ENCODE results near the gene LHX6.

LHX6 gene

DNA sequence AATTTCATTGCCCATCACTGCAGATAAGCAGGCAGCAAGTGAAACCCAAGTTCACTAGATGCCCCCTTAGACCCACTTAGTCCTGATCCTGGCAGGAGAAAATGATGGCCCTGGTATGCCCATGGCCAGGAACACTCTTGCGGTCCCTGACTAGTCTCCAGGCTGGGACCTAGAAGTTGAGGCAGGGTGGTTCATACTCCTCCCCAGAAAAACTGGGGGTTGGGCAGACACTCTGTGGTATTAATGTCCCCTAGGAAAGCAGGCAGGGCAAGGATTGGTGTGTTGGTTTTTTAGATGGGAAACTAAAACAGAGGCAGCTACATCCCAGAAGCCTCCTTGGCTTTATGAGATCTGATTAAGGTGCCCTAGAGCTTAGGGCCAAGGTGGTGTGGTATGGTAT lies 13.1 kb downstream of the LHX6 start:
- no peak for DNase-seq

DNA sequence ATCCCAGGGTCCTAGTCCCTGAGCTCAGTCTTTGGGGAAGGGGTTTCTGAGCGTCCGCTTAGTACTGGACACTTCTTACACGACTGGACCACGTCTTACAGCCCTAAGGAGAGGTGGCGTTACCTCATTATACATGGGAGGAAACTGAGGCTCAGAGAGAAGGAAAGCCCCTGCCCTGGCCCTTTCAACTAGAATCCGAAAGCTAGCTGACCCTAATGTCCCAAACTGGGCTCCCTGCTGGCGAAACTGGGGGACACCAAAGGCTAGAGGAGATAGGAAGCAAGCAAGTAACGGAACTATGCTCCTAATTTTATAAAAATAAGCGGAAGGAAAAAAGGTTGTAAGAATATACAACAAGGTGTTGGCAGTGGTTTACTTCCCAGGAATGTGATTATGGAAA lies 14.2 kb downstream of the LHX6 start:
- DNase-seq = no peak

DNA sequence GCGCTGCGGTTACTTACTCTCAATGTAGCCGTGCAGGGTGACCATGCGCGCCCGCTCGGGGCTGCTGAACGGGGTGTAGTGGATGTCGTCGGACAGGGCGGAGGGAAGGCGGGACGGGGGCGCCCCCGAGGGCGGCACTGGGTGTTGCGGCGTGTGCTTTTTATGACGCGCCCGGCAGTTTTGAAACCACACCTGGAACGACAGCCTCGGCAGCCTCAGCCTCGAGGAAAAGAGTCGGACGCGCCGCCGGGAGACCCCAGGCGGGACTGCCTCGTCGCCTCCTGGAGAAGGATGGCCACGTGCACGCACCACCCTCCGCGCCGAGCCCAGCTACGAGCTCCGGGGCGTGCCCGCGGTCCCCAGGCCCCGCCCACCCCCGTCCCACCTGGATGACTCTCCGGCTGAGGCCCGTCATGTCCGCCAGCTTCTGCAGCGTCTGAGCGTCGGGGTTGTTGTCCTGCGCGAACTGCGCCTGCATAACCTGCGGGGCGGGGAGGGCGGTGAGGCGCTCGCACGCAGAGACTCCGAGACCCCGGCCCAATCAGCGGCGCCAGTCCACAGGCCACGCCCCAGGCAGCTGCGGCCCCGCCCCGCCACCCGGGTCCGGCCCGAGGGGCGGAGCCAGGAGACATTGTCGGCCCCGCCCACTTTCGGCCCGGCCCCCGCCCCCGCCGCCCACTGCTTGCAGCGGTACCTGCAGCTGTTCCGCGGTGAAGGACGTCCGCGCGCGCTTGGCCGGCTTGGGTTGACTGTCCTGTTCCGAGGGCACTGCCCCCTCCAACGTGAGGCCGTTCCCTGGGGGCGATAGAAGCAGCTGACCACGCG lies 15.0 kb downstream of the LHX6 start:
- peak; percentile 53 for DNase-seq

DNA sequence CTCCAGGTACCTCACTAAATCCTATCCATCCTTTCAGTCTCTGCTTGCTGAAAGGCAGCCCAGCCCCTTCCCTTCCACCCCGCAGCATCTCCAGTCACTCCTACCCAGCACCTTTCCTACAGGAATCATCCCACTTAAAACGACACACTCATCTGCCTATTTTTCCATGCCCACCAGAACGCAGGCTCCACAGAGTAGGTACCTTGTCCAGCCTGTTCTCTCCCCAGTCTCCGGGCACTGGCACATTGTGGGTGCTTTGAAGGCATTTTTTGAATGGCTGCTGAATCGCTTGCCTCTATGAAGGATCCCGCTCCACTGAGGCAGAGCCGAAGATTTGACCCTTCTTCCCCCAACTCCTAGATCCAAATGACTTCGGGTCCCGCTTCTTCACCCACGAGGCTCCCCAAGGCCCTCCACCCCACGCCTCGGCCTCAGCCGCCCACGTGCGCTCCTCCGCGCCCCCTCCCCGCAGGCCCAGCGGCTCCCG lies 15.6 kb downstream of the LHX6 start:
- DNase-seq = no peak

DNA sequence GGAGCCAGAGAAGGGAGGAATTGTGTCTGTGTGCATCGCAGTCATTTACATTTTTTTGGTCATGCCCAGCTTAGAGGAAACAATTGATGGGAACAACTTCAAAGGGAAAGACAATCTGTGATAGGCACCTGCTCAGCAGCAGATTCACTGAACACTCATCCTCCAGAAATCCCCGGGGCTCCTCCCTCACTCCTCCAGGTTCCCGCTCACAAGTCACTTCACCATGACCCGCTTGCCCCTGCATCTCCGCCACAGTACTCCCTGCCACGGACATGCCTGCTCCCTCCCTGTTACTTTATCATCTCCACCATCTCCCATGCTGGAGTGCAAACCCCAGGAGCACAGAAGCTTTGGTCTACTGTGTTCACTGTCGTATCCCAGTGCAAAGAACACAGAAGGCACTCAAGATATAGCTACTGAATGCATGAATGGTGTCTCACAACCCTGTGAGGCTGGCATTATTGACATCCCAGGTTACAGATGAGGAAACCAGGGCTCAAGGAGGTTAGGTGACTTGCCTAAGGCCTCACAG lies 16.2 kb downstream of the LHX6 start:
- DNase-seq = no peak

DNA sequence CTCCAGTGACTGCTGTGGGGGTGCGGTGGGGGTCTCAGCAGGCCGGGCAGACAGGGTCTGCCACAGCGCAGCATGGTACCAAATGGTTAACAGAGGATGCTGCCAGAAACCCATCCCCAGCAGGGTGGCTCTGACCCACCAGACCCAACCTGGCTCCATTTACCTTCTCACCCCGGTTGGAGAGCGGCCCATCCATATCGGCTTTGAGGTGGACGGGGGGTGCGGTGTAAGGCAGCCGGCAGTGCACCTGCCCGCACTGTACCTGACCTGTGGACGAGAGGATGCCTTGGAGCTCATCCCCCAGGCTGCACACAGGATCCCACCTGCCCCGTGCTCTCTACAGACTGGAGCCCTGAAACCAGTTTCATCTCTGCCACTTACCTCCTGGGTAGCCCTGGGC lies 19.3 kb downstream of the LHX6 start:
- DNase-seq = no peak

GRCh38 chr9:122207096-122207495 lies 21.7 kb downstream of the LHX6 start:
- DNase-seq = no peak

GRCh38 chr9:122206118-122207046 lies 22.4 kb downstream of the LHX6 start:
- DNase-seq = no peak

- DNase-seq = no peak
These were observed 23.6 kb downstream of the LHX6 start for GRCh38 chr9:122205176-122205575.

DNA sequence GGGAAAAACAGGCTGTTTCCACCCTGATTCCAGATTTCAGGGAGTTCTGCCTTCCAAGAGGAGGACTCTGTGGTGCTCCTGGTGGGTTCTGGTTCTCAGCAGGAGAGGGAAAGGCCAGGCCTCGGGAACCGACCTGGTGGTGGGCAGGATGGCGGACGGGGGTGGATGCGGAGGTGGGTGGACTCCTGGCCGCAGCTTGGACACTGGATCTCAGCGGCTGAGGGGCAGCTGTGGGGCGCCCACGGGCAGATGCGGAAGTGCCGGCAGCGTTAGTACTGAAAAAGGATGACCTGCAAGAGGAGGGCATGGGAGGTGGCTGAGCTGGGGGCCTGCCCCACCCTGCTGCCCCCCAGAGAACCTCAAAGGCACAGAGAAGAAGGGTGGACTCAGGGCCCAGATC lies 24.3 kb downstream of the LHX6 start:
- no peak for DNase-seq

DNA sequence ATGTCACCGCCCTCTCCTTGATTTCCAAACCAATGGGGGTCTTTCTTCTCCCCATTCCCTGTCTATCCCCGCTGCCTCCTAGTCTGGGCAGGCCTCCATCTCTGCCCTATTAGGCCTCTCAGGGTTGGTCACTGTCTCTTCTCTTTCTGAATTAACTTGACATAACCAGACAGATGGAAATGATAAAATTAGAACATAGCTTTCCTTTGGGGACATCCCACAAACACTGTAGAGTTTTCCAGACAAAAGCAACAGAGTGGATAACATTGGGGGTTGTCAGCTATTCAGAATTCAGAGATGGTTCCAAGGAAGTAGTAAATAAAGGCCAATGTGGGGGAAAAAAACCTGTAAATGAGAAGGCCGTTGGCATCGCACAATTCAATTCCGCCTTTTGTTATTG lies 24.7 kb downstream of the LHX6 start:
- DNase-seq = no peak

DNA sequence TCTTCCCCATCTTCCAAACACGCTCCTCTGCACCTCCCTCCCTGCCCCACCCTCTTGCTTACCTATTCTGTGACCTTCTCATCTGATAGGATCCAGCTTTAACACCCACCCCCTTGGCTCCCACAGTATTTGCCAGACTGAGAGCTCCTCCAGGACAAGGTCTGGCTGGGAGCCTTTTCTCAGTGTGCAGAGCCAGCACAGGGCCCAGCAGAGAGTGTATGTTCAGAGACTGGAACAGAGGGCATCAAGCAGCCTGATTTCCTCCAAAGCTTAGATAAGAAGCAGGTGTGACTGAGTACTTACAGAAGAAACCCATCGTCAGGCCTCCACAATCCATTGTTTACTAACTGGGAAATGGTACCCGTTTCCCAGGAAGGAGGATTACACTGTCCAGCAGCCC lies 26.6 kb downstream of the LHX6 start:
- no peak for DNase-seq

DNA sequence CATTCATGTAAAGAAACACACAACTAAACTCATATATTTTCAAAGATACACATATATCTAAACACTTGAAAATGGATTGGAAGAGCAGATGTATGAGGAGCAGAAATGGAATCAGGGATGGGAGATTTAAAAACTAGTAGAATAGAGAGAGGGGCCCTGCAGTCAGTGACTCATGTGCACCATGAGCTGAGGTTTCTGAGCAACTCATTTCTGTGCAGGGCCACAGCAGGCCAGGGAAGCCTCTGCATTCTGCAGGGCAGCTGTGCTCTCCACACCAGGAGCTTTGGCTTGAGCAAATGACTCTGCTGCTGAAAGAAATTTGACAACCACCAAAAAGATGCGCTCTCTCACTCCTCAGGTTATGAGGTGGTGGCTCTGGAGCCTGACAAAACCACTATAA lies 27.1 kb downstream of the LHX6 start:
- DNase-seq = no peak

DNA sequence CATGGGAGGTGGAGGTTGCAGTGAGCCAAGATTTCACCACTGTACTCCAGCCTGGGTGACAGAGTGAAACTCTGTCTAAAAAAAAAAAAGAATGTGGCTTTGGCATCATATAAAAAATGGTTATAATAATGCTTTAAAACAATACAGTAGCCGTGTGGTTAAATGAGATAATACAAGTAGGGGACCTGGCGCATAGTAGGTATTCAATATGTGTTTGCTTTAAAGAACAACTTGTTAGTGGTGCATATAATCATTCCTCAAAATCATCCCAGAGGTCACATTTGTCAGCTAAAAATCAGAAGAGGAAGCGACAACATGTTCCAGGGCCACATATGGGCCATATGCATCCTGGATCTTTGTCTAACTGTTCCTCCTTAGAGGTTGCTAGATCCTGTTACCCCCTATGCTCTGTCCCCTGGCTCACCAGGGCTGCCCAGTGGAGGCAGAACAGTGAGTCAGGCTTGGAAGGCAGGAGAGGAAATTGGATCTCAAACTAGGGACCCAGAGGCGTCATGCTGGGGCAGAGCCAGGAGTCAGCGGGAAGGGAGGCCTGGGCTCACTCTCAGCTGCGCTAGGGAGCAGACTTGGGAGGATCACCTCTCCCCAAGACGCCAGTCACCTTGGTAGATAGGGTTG lies 27.7 kb downstream of the LHX6 start:
- no peak for DNase-seq

DNA sequence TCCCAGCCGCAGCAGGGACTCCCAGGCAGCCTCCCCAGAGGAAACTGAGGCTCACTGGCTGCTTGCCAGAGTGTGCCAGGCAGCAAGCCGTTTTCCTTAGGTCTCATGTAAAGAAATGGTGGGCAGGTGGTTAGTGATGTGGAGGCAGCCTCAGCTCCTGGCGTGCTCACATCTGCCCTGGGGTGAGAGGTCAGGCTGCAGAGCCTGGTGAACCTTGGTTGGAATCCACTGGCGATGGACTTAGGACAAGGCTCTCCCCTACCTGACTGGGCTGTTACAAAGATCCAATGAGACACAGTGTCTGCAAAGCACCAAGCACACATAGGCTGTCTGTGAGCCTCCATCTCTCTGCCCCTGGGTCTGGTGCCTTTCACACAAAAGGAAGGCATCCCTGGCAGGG lies 30.9 kb downstream of the LHX6 start:
- DNase-seq = no peak

DNA sequence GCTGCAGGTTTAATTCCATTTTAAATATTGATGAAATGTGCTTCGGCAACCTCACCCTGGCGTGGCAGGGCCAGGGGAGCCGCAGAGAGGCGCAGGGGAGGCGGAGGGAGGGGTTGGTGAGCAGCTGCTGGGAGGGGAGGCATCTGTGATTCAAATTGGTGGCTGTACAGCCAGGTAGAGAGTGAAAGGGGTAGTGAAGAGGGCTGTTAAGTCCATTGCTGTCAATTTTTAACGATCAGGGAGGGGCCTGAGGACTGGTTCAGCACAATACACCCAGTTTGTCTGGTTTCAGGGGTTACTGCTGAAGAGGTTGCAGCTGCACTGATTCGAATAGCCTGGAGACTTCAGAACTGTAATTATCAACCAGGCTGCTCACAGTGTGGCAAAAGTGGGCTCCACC lies 31.3 kb downstream of the LHX6 start:
- no peak for DNase-seq

- no peak for DNase-seq
These were observed 32.9 kb downstream of the LHX6 start for GRCh38 chr9:122195875-122196274.

GRCh38 chr9:122193651-122194050 lies 35.1 kb downstream of the LHX6 start:
- no peak for DNase-seq

GRCh38 chr9:122192914-122193525 lies 35.7 kb downstream of the LHX6 start:
- no peak for DNase-seq

GRCh38 chr9:122192261-122192875 lies 36.4 kb downstream of the LHX6 start:
- DNase-seq = no peak

- no peak for DNase-seq
These were observed 37.2 kb downstream of the LHX6 start for GRCh38 chr9:122191584-122191983.

All from CD4-positive, alpha-beta T cell treated with Interleukin-12 subunit alpha and Interleukin-12 subunit beta, for 1 hour (primary cell).